GM18498 (cell line): Measurements from ENCODE around the gene LGALS4.
"Not testable (repeated sequence)": the region's sequence is repeated elsewhere in the genome, so short reads cannot be mapped to it uniquely, and the experiment has no call there.

Source experiments
- ATAC-seq: cut with Tn5 transposase; IDR thresholded peaks from one replicate; pipeline ENCODE4 v1.9.1; 2021; ENCODE audit warnings: mild to moderate bottlenecking, moderate library complexity; ENCODE audit not compliant: unreplicated experiment

The LGALS4 gene

DNA sequence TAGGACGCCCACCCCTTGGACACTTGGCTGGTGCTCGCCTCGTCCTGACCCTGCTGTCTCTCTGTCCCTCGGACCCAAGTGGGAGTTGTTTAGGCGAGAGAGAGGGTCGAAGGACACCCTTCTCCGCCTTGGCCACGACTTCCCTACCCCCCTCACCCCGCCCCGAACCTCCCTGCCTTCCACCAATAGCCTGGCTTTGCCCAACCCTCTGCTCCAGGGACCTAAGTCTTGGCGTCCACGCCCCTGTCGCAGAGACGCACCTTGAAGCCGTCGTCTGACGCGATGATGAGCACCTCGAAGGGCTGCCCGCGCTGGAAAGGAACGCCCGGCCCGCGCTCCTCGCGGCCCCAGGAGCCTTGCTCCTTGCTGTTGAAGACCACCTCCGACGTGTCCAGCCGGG lies 41.2 kb downstream of the LGALS4 start:
- ATAC-seq: not testable (repeated sequence)

DNA sequence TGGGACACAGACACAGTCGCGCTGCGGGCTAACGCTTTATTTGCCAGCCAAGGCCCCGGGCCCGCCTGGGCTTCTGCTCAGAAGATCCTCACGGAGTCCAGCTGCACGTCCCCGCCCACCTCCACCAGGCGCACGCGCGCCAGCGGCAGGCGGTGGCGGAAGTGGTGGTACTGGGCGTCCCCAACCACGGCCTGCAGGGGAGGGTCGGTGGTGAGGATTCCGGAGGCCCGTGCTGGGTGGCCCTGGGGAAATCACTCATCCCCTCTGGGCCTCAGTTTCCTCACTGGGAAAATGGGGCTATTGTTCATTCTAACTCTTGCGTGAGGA lies 41.8 kb downstream of the LGALS4 start:
- peak; percentile 55 for ATAC-seq

DNA sequence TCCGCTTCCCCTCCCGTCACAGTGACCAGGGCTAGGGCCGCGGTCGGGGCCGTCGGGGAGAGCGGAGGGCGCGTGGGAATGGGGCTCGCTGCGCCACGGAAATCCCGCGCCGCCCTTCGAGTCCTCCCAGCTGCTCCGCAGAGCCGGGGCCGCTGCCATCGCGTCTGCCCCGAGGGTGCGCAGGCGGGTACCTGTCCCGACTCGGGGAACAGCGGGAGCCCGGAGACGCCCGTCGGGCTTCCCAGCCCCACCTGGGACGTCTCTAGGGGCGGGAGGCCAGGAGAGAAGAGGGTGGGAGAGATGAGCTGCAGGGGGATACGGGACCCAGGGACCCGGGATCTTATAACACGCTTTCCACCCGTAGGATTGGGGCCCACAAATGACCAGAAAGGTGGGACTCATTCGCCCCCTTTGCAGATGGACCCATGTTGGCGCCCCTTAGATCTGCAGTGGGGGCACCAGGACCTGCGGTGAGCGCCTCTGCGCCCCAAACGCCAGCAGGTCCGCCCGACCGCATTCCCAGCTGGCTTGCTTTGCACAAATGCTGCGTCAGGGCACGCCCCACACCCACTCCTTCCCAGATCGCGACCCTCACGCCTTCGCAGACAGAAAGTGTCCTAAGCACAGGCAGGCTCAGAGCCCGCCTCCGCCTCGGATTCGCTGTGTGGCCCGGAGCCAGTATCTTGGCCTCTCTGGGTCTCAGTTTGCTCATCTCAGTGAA lies 42.4 kb downstream of the LGALS4 start:
- ATAC-seq: not testable (repeated sequence)

DNA sequence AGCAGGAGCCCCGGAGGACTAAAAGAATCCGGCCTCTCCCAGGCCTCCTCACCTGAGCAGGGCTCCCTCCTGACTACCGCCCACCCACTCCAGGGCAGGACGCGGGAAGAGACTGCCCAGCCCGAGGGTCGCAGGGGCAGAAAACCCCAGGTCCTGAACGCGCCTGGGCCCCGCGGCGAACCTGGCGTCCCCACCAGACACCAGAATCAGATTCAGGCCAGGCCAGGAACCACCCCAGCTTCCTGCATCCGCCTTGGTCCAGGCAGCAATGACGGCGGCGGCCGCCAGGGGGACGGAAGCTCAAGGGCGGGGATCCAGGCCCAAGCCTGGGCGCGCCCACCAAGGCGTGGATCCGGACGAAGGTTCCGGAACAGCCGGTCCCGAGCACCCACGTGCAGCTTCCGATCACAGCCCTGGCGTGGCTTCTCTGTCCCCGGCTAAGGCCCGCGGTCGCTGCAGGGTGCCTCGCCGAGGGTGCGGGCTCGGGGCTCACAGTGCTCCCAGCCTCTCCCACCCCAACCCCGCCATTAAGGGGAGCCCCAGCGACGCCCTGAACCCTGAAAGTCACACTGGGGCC lies 43.0 kb downstream of the LGALS4 start:
- ATAC-seq: peak; percentile 78

DNA sequence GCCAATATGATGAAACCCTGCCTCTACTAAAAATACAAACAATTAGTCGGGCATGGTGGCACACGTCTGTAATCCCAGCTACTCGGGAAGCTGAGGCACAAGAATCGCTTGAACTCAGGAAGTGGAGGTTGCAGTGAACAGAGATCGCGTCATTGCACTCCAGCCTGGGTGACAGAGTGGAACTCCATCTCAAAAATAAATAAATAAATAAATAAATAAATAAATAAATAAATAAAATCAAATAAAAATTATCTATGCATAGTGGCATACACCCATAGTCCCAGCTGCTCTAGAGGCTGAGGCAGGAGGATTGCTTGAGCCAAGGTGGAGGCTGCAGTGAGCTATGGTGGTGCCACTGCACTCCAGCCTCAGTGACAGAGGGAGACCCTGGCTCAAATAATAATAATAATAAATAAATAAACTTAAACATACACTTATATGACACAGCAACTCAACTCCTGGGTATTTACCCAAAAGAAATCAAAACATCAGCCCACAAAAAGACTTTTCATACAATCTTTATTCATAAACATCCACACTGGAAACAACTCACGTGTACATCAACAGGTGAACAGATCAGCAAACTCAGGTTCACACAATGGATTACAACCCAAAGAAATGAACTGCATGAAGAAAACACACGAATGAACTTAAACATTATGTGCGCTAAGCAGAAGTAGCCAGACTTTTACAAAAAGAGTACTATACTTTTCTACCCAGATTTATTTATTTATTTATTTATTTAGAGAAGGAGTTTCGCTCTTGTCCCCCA lies 46.3 kb downstream of the LGALS4 start:
- ATAC-seq: no peak

DNA sequence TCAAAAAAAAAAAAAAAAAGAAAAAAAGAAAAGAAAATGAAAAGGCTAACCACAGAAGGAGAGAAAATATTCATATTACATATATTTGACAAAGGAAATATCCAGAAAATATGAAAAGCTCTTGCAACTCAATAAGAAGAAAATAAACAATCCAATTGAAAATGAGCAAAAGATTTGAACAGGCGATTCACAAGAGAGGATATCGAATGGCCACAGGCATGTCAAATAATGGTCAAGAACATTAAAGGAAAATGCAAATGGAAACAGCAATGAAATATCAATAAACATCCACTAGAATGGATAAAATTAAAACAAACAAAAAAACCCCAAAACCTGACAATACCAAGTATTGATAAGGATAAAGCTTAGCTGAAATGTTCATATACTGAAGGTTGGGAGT lies 47.5 kb downstream of the LGALS4 start:
- no peak for ATAC-seq

DNA sequence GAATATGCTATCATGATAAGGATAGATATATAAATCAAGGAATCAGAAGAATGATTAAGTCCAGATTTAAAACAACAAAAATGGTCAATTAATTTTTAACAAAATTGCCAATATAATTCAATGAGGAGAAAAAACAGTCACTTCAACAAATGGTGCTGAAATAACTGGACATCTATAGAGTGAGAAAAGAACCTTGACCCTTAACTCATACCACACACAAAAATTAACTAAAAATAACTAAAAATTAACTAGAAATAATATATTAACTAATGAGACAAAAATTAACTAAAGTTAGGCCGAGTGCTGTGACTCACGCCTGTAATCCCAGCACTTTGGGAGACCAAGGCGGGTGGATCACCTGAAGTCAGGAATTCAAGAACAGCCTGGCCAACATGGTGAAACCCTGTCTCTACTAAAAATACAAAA lies 48.9 kb downstream of the LGALS4 start:
- no peak for ATAC-seq

DNA sequence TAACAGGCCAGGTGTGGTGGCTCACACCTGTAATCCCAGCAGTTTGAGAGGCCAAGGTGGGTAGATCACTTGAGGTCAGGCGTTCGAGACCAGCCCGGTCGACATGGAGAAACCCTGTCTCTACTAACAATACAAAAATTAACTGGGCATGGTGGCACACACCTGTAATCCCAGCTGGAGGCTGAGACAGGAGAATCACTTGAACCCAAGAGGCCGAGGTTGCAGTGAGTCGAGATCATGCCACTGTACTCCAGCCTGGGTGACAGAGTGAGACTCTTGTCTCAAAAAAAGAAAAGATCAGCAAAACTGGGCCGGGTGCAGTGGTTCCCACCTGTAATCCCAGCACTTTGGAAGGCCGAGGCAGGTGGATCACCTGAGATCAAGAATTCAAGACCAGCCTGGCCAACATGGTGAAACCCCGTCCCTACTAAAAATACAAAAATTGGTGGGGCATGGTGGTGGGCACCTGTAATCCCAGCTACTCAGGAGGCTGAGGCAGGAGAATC lies 50.8 kb downstream of the LGALS4 start:
- not testable (repeated sequence) for ATAC-seq

DNA sequence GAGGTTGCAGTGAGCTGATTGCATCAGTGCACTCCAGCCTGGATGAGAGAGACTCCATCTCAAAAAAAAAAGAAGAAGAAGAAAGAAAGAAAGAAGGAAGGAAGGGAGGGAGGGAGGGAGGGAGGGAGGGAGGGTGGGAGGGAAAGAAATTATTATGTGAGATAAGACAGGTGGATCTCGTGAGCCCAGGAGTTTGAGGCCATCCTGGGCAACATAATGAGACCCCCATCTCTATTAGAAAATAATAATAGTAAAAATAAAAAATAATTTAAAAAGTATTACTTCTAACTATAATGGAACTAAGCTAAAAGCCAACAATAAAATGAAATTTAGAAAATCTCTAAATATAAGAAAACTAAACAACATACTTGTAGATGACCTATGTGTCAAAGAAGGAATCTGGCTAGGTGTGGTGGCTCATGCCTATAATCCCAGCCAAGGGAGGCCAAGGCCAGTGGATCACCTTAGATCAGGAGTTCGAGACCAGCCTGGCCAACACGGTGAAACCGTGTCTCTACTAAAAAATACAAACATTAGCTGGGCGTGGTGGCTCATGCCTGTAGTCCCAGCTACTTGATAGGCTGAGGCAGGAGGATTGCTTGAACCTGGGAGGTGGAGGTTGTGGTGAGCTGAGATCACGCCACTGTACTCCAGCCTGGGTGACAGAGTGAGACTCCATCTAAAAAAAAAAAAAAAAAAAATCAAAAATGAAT lies 51.8 kb downstream of the LGALS4 start:
- ATAC-seq: not testable (repeated sequence)

DNA sequence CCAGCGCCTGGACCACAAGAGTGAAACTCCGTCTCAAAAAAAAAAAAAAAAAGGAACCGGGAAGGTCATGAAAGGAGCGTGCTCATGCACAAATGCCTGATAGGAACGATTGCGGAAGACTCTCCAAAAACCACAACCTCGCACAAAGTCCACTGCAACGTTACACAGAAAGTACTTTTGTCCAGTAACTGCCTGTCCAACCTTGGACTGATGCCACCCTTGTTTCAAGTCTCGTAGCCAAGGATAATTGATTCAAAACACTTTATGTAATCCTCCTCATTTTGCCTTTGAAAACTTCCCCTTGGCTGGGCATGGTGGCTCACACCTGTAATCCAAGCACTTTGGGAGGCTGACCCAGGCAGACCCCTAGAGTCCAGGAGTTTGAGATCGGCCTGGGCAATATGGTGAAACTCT lies 53.1 kb downstream of the LGALS4 start:
- no peak for ATAC-seq

DNA sequence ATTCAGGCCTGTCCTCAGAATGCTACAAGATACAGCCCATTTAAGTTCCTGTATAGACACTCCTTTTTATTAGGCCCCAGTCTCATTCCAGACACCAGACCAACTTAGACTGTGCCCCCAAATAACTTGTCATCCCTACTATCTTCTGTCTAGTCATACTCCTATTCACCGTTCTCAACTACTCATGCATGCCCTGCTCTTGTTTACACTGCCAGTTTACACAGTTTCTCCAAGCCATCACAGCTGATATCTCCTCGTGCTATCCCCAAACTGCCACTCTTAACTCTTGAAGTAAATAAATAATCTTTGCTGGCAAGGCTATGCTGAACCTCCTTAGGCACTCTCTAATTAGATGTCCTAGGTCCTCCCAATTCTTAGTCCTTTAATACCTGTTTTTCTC lies 58.5 kb downstream of the LGALS4 start:
- ATAC-seq: not testable (repeated sequence)

DNA sequence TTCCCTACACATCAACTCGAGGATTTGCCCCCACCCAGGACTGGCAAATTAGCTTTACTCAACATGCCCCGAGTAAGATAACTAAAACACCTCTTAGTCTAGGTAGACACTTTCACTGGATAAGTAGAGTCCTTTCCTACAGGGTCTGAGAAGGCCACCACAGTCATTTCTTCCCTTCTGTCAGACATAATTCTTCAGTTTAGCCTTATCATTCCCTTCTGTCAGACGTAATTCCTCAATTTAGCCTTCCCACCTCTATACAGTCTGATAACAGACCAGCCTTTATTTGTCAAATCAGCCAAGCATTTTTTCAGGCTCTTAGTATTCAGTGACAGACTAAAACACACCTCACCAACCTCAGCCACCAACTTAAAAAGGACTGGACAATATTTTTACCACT lies 59.0 kb downstream of the LGALS4 start:
- not testable (repeated sequence) for ATAC-seq
